H1 (cell line): ENCODE measurements around the gene IL31. TPM values are rescaled to one million over a fixed set of nuclear protein-coding genes. Genes with fewer than 3 reads are reported as not detected.

ENCODE experiments used
- CTCF ChIA-PET: fragments of 300-600 bp; sonication (Branson Sonifier 250); formaldehyde crosslinking; loops from one replicate; lab custom pipeline; 2021; ENCODE audit not compliant: partially characterized antibody; lab: Charles Lee
- POLR2A ChIA-PET: fragments of 300-600 bp; sonication (Branson Sonifier 250); formaldehyde crosslinking; loops from one replicate; lab custom pipeline; 2021; ENCODE audit warnings: inconsistent platforms; ENCODE audit not compliant: partially characterized antibody; lab: Charles Lee
- DNase-seq, 2 experiments: peaks; one replicate each; pipeline versions ENCODE4 v3.0.0 to v3.0.0-alpha.2; 2010 to 2022; ENCODE audit warnings: low spot score in 2 of 2, low read depth in 1 of 2, mixed read lengths in 1 of 2
- FAIRE-seq: peaks from 2 replicates; lab custom pipeline; 2011; peaks lifted over from hg19 to GRCh38; lab: Jason Lieb, UNC
- H2AFZ ChIP-seq: 2 replicates; pipeline ENCODE4 v1.8.1; 2012; ENCODE audit warnings: low read length, inconsistent platforms
- H2AK5ac ChIP-seq: 2 replicates; pipeline ENCODE4 v1.6.1; 2013; ENCODE audit warnings: low read depth, low read length
- H2BK120ac ChIP-seq: replicated peaks from 2 replicates; pipeline ENCODE3; 2013; ENCODE audit warnings: low read depth, low read length, inconsistent platforms
- H2BK12ac ChIP-seq: 2 replicates; pipeline ENCODE4 v1.6.1; 2013; ENCODE audit warnings: low read depth, low read length
- H2BK15ac ChIP-seq: 2 replicates; pipeline ENCODE4 v1.6.1; 2013; ENCODE audit warnings: low read length
- H2BK20ac ChIP-seq: 2 replicates; pipeline ENCODE4 v1.6.1; 2013; ENCODE audit warnings: low read length
- H2BK5ac ChIP-seq: 2 replicates; pipeline ENCODE4 v1.6.1; 2013; ENCODE audit warnings: low read depth, low read length
- H3K14ac ChIP-seq: 2 replicates; pipeline ENCODE4 v1.6.1; 2013; ENCODE audit warnings: inconsistent platforms; ENCODE audit not compliant: insufficient read length
- H3K18ac ChIP-seq: 2 replicates; pipeline ENCODE4 v1.6.1; 2013; ENCODE audit warnings: low read length; ENCODE audit errors: extremely low read depth
- H3K23ac ChIP-seq: 2 replicates; pipeline ENCODE4 v1.6.1; 2013; ENCODE audit warnings: inconsistent platforms; ENCODE audit not compliant: insufficient read length
- H3K23me2 ChIP-seq: 2 replicates; pipeline ENCODE4 v1.6.1; 2013; ENCODE audit warnings: low read depth, low read length
- H3K27ac ChIP-seq: 2 replicates; pipeline ENCODE4 v1.6.1; 2011; ENCODE audit warnings: low read depth, low read length, inconsistent platforms
- H3K27me3 ChIP-seq, 4 experiments: replicated peaks in 1 of 4; 1 replicate in 1 of 4; 2 replicates in 3 of 4; pipeline versions ENCODE4 v1.6.1 to v1.8.1; 2011 to 2013; ENCODE audit warnings: low read length in 3 of 4, mild to moderate bottlenecking in 3 of 4, inconsistent platforms in 2 of 4, mixed read lengths in 2 of 4, moderate library complexity in 1 of 4; ENCODE audit not compliant: control insufficient read depth in 3 of 4, insufficient read depth in 3 of 4; ENCODE audit errors: extremely low read depth in 1 of 4
- H3K36me3 ChIP-seq, 4 experiments: 2 replicates each; pipeline versions ENCODE4 v1.6.1 to v1.8.1; 2011 to 2013; ENCODE audit warnings: mild to moderate bottlenecking in 4 of 4, low read length in 3 of 4, moderate library complexity in 2 of 4, control low read depth in 1 of 4, inconsistent platforms in 1 of 4; ENCODE audit not compliant: insufficient read depth in 4 of 4, control insufficient read depth in 2 of 4
- H3K4ac ChIP-seq: replicated peaks from 2 replicates; pipeline ENCODE3; 2013; ENCODE audit warnings: low read length, low read depth, mixed read lengths, inconsistent platforms; ENCODE audit not compliant: insufficient read length
- H3K4me1 ChIP-seq, 4 experiments: replicated peaks in 1 of 4; 1 replicate in 1 of 4; 2 replicates in 3 of 4; pipeline versions ENCODE4 v1.6.1 to v1.8.1; 2011 to 2013; ENCODE audit warnings: low read length in 3 of 4, inconsistent platforms in 2 of 4, mixed read lengths in 1 of 4; ENCODE audit not compliant: insufficient read depth in 4 of 4, control insufficient read depth in 3 of 4
- H3K4me2 ChIP-seq, 2 experiments: 2 replicates each; pipeline versions ENCODE4 v1.6.1 to v1.8.1; 2011 to 2013; ENCODE audit warnings: low read depth in 2 of 2, low read length in 2 of 2, control low read depth in 1 of 2, inconsistent platforms in 1 of 2, mild to moderate bottlenecking in 1 of 2; ENCODE audit not compliant: insufficient read depth in 1 of 2
- H3K4me3 ChIP-seq, 4 experiments: fragments of 200-600, 300-600 bp in 1 of 4; sonication (generic), shearing (Covaris generic), sonication (Bioruptor Twin) in 1 of 4; 2 replicates each; pipeline versions ENCODE4 v1.5.1 to v1.8.1; 2011 to 2016; ENCODE audit warnings: low read length in 4 of 4, low read depth in 3 of 4, control low read depth in 2 of 4, inconsistent platforms in 2 of 4, mild to moderate bottlenecking in 2 of 4, mixed read lengths in 1 of 4, moderate library complexity in 1 of 4; ENCODE audit not compliant: insufficient read depth in 2 of 4; ENCODE audit errors: extremely low read depth in 1 of 4
- H3K56ac ChIP-seq: replicated peaks from 2 replicates; pipeline ENCODE3; 2013; ENCODE audit warnings: low read depth, mild to moderate bottlenecking, mixed read lengths, low read length, inconsistent platforms; ENCODE audit not compliant: insufficient read length
- H3K79me1 ChIP-seq: 2 replicates; pipeline ENCODE4 v1.6.1; 2013; ENCODE audit warnings: low read depth, low read length, control low read depth
- H3K79me2 ChIP-seq, 2 experiments: 2 replicates each; pipeline versions ENCODE4 v1.6.1 to v1.8.1; 2012 to 2013; ENCODE audit warnings: low read length in 2 of 2, mild to moderate bottlenecking in 2 of 2, inconsistent platforms in 1 of 2; ENCODE audit not compliant: insufficient read depth in 2 of 2, control insufficient read depth in 1 of 2
- H3K9ac ChIP-seq, 4 experiments: replicated peaks in 1 of 4; 1 replicate in 1 of 4; 2 replicates in 3 of 4; pipeline versions ENCODE4 v1.6.1 to v1.8.1; 2011 to 2013; ENCODE audit warnings: low read depth in 3 of 4, low read length in 3 of 4, control low read depth in 2 of 4, mild to moderate bottlenecking in 2 of 4, moderate library complexity in 2 of 4, inconsistent platforms in 1 of 4; ENCODE audit errors: extremely low read depth in 1 of 4
- H3K9me3 ChIP-seq, 2 experiments: 2 replicates each; pipeline versions ENCODE4 v1.6.1 to v1.8.1; 2012 to 2013; ENCODE audit warnings: mild to moderate bottlenecking in 2 of 2, moderate library complexity in 2 of 2, control low read depth in 1 of 2, inconsistent platforms in 1 of 2, low read depth in 1 of 2, low read length in 1 of 2, mixed read lengths in 1 of 2; ENCODE audit not compliant: insufficient read depth in 2 of 2
- H4K20me1 ChIP-seq, 2 experiments: replicated peaks in 1 of 2; 2 replicates each; pipeline versions ENCODE3 to v1.8.1; 2011 to 2013; ENCODE audit warnings: inconsistent platforms in 2 of 2, low read length in 2 of 2, mild to moderate bottlenecking in 1 of 2; ENCODE audit not compliant: insufficient read depth in 2 of 2, control insufficient read depth in 1 of 2
- H4K5ac ChIP-seq: 2 replicates; pipeline ENCODE4 v1.6.1; 2013; ENCODE audit warnings: low read length, low read depth, mixed read lengths, inconsistent platforms; ENCODE audit not compliant: insufficient read length
- H4K8ac ChIP-seq: 2 replicates; pipeline ENCODE4 v1.8.0; 2013; ENCODE audit warnings: mild to moderate bottlenecking, moderate library complexity, low read length, inconsistent platforms; ENCODE audit not compliant: insufficient read depth; ENCODE audit errors: extremely low read depth
- H4K91ac ChIP-seq: replicated peaks from 2 replicates; pipeline ENCODE3; 2013; ENCODE audit warnings: low read length, mixed read lengths, inconsistent platforms; ENCODE audit not compliant: insufficient read length
- BCL11A ChIP-seq, 2 experiments: IDR thresholded peaks; one replicate each; pipeline ENCODE4 v1.6.1; 2011; ENCODE audit warnings: low read depth in 2 of 2, low read length in 2 of 2, mild to moderate bottlenecking in 2 of 2
- GTF2F1 ChIP-seq: IDR thresholded peaks from 2 replicates; pipeline ENCODE4 v1.6.1; 2012; ENCODE audit warnings: low read depth, low read length, improper control_type of control experiment, borderline replicate concordance
- KDM4A ChIP-seq: IDR thresholded peaks from one replicate; pipeline ENCODE4 v1.7.1; 2012; ENCODE audit warnings: low read depth, mild to moderate bottlenecking, moderate library complexity, low read length, inconsistent platforms; ENCODE audit not compliant: severe bottlenecking
- NRF1 ChIP-seq: IDR thresholded peaks from 2 replicates; pipeline ENCODE4 v1.6.1; 2011; ENCODE audit warnings: mild to moderate bottlenecking, low read depth, low read length, improper control_type of control experiment
- SUZ12 ChIP-seq: fragments of 200-600 bp; sonication (generic); IDR thresholded peaks from 2 replicates; pipeline ENCODE4 v1.6.1; 2012; ENCODE audit warnings: mild to moderate bottlenecking, inconsistent platforms, low read length, moderate library complexity, mixed read lengths
- TAF1 ChIP-seq: IDR thresholded peaks from 2 replicates; pipeline ENCODE4 v1.6.1; 2011; ENCODE audit warnings: mild to moderate bottlenecking, low read depth, low read length
- TBP ChIP-seq: IDR thresholded peaks from 2 replicates; pipeline ENCODE4 v1.6.1; 2011; ENCODE audit warnings: low read depth, low read length, improper control_type of control experiment
- YY1 ChIP-seq: IDR thresholded peaks from 2 replicates; pipeline ENCODE4 v1.6.1; 2011; ENCODE audit warnings: low read depth, mild to moderate bottlenecking, low read length
- WGBS, 2 experiments: shearing (Covaris generic) in 1 of 2; methylation state at CpG; one replicate each; pipeline versions ENCODE4 v1.1.6 to v1.1.7; 2013 to 2015; ENCODE audit warnings: low lambda C conversion rate in 2 of 2, mixed read lengths in 2 of 2, inconsistent platforms in 1 of 2, low coverage in 1 of 2, missing lambda C conversion rate in 1 of 2; ENCODE audit not compliant: insufficient replicate concordance in 2 of 2, insufficient coverage in 1 of 2, insufficient read length in 1 of 2; ENCODE audit errors: extremely low coverage in 1 of 2, missing lambda C conversion rate in 1 of 2; 5-methylcytosine and 5-hydroxymethylcytosine counted together
- polyA plus RNA-seq, 7 experiments: library from polyadenylated mRNA; depleted of rRNA in 3 of 7; stranded (reverse) in 5 of 7; unstranded in 2 of 7; fragments of >200 nt in 5 of 7; fragments of 200-250 nt in 2 of 7; gene quantifications; 1 replicate in 5 of 7; 2 replicates in 1 of 7; 4 replicates in 1 of 7; pipeline versions ENCODE4 v1.2.1 to v1.2.3, GENCODE V29; 2011 to 2013; ENCODE audit warnings: missing spikeins in 2 of 7, mixed read lengths in 2 of 7
- total RNA-seq: library from RNA; stranded (reverse); fragmentation: NEBNext Ultra II Directional; extraction: Animal tissue kit (Norgen Biotek cat#: 25700); gene quantifications from 2 replicates; pipeline ENCODE4 v1.2.1, GENCODE V29; 2021
- TF ChIP-seq, protein P1 (sequence below): IDR thresholded peaks from 2 replicates; pipeline ENCODE4 v1.6.1; 2011; ENCODE audit warnings: low read length, improper control_type of control experiment

IL31 gene
- total and polyA plus RNA-seq, 2 of the 8 experiments (the other 6 are each of a cell fraction or from before 2014, with no cell fraction given) = not detected

GRCh38 chr12:122185494-122186082, 11.6 kb upstream of the IL31 start:
- no peaks in the 10 kb centered on the region for H3K79me1 ChIP-seq
- no peaks in the 10 kb centered on the region for H3K36me3 ChIP-seq
- DNase-seq (no peak), FAIRE-seq (no peak)
- no peak overlapping the region for H2AK5ac ChIP-seq
- peaks cover 0 to 4% (median 2%) of the 10 kb centered on the region in 4 experiments; a peak in 3 of 7 replicates for H3K4me1 ChIP-seq
- peak overlapping the region; percentile 17; the same call in 1 of the 2 replicates for H2BK12ac ChIP-seq
- H2BK15ac ChIP-seq = no peak overlapping the region
- no peak overlapping the region for H4K91ac ChIP-seq
- WGBS, 2 experiments = 88% methylated on average over 7 of the region's 10 CpGs; no CpG with 5 or more reads in 1 of the 2 experiments
- H3K27ac ChIP-seq = no peak overlapping the region
- H2BK20ac ChIP-seq = no peak overlapping the region
- no peak overlapping the region for H3K23ac ChIP-seq
- H3K4me2 ChIP-seq = no peak overlapping the region
- H3K14ac ChIP-seq = no peak overlapping the region
- H3K9me3 ChIP-seq = no peaks in the 10 kb centered on the region
- POLR2A ChIA-PET = interaction anchor here (1.0 kb wide), 1 partner anchor 20 kb away, joined by 3 read pairs; no protein-coding TSS in a partner anchor
- no peak overlapping the region for H4K8ac ChIP-seq
- no peak overlapping the region for H2BK5ac ChIP-seq
- H4K20me1 ChIP-seq = no peaks in the 10 kb centered on the region
- no peak overlapping the region for H3K4ac ChIP-seq
- H3K9ac ChIP-seq = no peak overlapping the region
- CTCF ChIA-PET = interaction anchor here (1.1 kb wide), 1 partner anchor 39 kb away, joined by 3 read pairs; no protein-coding TSS in a partner anchor
- peaks cover 0 to 6% (median 2%) of the 10 kb centered on the region in 4 experiments; a peak in 5 of 7 replicates for H3K27me3 ChIP-seq
- no peaks in the 10 kb centered on the region for H3K79me2 ChIP-seq
- no peak overlapping the region for H3K56ac ChIP-seq
- H4K5ac ChIP-seq = no peak overlapping the region
- no peak overlapping the region for H2BK120ac ChIP-seq
- H2AFZ ChIP-seq = no peak overlapping the region
- H3K18ac ChIP-seq = no peak overlapping the region; the same call in 1 of the 2 replicates
- H3K4me3 ChIP-seq = no peak overlapping the region
- H3K23me2 ChIP-seq = peaks cover 4% of the 10 kb centered on the region; the same call in 1 of the 2 replicates
- no peak for TF ChIP-seq KDM4A
- no peak for TF ChIP-seq YY1
- TF ChIP-seq TBP = no peak
- TF ChIP-seq SUZ12 = no peak
- TF ChIP-seq, protein P1, sequence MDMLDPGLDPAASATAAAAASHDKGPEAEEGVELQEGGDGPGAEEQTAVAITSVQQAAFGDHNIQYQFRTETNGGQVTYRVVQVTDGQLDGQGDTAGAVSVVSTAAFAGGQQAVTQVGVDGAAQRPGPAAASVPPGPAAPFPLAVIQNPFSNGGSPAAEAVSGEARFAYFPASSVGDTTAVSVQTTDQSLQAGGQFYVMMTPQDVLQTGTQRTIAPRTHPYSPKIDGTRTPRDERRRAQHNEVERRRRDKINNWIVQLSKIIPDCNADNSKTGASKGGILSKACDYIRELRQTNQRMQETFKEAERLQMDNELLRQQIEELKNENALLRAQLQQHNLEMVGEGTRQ = no peak
- no peak for TF ChIP-seq BCL11A (IDR thresholded peaks at IDR 0.05; ENCODE audit: low read depth in 2 of 2, low read length in 2 of 2)
- TF ChIP-seq TAF1 = no peak
- no peak for TF ChIP-seq GTF2F1
- no peak for TF ChIP-seq NRF1
